ENCODE measurements around the gene KRCC1.
"Not testable (repeated sequence)": the region's sequence is repeated elsewhere in the genome, so short reads cannot be mapped to it uniquely, and the experiment has no call there.

Gene KRCC1

DNA sequence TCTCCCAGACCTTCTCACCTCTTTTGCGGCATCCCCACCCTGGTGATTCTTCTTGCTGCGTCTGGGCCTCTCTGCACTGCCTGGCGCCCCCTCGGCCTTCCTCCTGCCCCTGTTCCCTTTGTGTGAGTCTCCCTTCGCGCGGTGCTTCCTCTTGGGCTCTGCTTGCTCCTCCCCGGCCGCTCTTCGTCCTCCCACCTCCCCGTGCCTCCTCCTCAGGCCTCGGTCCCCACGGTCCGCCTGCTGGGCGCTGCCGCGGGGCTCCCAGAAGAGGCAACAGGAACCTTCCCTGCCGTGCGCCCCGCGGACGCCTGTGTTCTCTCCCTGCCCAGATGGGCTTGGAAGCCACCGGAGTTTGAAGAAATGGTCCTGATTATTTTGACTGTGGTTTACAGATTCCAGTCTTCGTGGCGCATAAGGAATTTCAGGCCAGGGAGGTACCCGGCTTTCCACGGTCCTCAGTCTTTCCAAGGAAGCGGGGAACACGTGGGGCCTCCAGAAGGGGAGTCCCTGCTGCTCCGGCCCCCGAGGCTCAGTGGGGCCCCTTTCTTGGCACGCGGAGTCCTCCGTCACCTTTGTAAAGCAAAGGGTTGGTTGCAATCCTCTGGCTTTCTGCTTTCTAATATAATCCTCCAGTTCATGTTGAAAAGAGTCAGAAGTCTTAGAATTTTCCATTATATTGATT is 52.4 kb downstream of the KRCC1 start:
- no peak for DNase-seq (ENCODE audit: low read depth in 1 of 2, low spot score in 1 of 2)

DNA sequence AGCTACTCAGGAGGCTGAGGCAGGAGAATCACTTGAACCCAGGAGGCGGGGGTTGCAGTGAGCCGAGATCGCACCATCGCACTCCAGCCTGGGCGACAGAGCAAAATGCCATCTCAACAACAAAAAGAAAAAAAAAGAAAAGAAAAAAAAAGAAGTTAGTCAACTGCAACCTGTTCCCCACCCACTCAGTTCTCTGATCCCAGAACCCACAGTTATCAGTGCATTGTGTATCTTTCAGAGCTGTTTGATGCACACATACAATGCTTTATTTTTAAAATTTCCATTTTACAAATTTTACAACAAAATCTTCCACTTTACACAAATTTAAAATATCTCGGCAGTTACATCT is 53.2 kb downstream of the KRCC1 start:
- no peak for DNase-seq (ENCODE audit: low read depth in 1 of 2, low spot score in 1 of 2)

DNA sequence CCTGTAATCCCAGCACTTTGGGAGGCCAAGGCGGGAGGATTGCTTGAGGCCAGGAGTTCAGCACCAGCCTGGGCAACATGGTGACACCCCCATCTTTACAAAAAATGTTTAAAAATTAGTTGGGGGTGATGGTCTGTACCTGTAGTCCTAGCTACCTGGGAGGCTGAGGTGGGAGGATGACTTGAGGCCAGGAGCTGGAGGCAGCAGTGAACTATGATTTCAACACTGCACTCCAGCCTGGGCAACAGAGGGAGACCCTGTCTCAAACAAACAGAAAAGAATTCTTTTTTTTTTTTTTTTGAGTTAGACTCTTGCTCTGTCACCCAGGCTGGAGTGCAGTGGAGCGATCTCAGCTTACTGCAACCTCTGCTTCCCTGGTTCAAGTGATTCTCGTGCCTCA is 55.1 kb downstream of the KRCC1 start:
- not testable (repeated sequence) for DNase-seq (ENCODE audit: low read depth in 1 of 2, low spot score in 1 of 2)

DNA sequence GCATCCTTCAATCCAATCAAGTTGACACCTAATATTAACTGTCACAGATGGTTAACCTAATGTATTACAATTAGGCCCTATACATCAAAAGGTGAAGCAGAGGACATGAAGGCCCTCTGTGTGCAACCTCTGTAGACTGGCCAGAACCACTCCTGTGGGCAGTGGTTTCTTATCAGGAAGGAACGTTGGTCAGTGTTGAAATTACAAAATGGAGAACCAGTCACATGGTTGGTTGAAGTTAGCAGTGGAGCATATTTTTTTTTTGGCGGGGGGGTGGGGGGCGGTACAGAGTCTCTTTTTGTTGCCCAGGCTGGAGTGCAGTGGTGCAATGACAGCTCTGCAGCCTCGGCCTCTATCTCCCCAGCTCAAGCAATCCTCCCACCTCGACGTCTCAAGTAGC is 59.0 kb downstream of the KRCC1 start:
- no peak for DNase-seq (ENCODE audit: low read depth in 1 of 2, low spot score in 1 of 2)

DNA sequence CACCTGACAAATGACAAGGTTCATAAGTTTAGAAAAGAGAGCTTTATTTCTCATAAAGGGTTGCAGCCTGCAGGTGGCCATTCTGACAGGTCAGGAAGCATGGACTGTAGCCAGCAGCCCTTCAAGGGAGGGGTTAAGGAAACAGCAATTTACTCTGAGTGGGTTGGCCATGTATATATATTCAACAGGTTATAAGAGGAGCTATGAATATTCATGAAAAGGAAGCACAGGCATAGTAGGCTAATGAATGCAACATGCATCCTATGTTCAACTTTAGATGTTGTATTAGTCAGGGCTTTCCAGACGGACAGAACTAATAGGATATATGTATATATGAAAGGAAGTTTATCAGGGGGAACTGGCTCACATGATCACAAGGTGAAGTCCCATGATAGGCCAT is 59.8 kb downstream of the KRCC1 start:
- DNase-seq (ENCODE audit: low read depth in 1 of 2, low spot score in 1 of 2) = no peak

DNA sequence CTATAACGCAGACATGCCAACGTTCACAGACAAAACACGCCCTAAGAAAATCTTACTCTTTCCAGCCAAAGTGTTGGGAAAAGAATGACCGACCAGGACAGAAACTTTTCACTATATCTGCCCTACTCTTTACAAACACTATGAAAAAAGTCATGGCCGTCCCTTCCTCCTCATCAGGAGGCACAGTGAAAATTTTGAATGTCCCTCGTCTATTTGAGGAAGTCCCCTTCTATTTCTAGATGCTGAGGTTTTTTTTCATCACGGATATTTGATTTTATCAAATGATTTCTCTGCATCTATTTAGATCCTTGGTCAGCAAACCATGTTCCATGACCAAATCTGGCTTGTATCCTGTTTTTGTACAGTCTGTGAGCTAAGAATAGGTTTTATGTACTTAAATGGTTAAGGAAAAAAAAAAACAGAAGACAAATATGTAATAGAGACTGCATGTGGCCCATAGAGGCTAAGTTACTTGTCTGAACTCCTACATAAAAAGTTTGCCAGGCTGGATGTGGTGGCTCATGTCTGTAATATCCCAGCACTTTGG is 61.2 kb downstream of the KRCC1 start:
- DNase-seq (ENCODE audit: low read depth in 1 of 2, low spot score in 1 of 2) = not testable (repeated sequence)

DNA sequence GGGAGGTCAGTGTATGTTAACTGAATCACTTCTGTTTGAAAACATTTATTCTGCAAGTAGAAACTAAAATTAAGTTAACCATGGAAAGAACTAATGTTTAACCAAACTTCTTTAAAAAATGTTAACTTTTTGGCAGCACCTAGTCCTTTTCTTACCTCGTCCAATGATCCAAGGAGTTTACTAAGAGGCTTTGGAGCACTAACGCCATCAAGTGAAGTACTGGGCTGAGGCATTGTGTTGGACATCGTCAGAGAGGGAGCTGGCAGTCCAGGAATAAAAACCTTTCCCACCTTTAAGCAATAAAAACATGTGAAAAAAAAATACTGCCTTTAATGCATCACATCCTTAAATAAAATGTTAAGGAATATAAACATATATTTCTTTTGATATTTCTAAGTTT is 63.0 kb downstream of the KRCC1 start:
- DNase-seq (ENCODE audit: low read depth in 1 of 2, low spot score in 1 of 2) = not testable (repeated sequence)

DNA sequence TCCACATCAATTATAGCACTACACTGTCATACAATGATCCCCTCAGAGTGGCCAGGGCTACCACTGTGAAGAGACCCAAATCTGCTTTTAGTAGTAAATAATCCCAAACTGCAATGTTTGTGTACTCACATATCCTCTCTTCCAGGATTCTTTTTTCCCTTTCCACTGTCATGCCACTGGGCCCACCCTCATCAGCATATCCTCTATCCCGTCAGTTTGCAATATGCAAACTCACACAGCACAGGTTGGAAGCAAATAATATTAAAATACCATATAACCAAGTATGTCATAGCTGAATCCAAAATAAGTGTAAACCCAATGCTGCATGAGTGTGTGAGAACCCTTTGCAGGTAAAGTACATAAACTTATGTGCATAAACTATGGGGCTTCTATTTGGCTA is 68.1 kb downstream of the KRCC1 start:
- DNase-seq (ENCODE audit: low read depth in 1 of 2, low spot score in 1 of 2) = not testable (repeated sequence)

DNA sequence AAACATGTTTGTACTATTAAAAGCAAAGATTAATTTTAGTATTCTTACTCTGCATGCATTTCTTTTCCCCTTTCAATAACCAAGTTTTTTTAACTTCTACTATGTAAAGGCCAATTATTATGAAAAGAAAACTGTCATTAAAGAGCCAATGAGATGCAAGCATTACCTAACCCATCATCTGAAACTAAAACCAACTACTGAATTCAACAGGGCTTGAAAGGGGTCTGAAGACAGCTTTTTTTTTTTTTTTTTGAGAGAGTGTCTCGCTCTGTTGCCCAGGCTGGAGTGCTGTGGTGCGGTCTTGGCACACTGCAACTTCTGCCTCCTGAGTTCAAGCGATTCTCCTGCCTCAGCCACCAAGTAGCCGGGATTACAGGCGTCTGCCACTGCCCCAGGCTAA is 69.7 kb downstream of the KRCC1 start:
- DNase-seq (ENCODE audit: low read depth in 1 of 2, low spot score in 1 of 2) = not testable (repeated sequence)

DNA sequence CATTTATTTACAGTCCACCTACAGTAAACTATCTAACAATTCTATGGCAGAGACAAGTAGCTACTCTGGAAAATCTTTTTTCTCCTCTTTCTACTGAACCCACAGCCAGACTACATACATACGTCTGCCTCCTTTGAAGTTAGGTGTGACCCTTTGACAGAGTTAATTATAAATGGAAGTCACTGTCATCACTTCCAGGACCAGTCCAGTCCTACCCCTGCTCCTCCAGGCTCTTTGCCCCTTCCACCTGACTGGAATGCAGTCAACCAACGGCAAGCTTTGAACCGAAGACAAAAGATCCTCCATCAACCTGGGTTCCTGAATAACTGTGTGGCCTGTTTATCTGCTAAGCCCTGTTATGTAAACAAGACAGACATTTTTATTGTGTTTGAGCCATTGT is 74.4 kb downstream of the KRCC1 start:
- not testable (repeated sequence) for DNase-seq (ENCODE audit: low read depth in 1 of 2, low spot score in 1 of 2)

Data from activated CD4-positive, alpha-beta T cell treated with anti-CD3 and anti-CD28 coated beads, Interleukin-2, amount 50 U/mL, for 24 hours (primary cell).